CD4-positive, alpha-beta T cell treated with Interleukin-17A for 1 hour (primary cell): ENCODE measurements around the gene SLC2A4RG.

Experiments
- DNase-seq: peaks from one replicate; pipeline ENCODE4 v3.0.0-alpha.2; 2020

The SLC2A4RG gene

DNA sequence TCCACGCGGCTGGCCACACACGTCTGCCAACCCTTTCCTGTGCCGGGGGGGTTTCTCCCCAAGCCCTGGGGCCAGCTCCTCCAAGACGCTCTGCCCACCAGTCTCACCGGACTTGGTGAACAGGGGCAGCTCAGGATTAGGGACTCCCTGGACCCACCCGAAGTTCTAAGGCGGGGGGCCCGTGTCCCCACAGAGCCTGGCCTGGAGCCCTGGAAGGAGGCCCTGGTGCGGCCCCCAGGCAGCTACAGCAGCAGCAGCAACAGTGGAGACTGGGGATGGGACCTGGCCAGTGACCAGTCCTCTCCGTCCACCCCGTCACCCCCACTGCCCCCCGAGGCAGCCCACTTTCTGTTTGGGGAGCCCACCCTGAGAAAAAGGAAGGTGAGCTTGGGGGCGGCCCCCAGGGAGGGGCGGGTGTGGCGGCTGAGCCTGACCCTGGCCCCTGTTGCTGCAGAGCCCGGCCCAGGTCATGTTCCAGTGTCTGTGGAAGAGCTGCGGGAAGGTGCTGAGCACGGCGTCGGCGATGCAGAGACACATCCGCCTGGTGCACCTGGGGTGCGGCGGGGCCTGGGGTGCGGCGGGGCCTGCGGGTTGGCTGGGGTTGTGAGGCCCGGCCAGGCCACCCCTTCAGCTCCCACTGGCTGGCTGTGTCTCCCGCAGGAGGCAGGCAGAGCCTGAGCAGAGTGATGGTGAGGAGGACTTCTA, 2.3 kb downstream of the SLC2A4RG start:
- DNase-seq: no peak

- DNase-seq: no peak
Measured at GRCh38 chr20:63742381-63743024, 2.9 kb downstream of the SLC2A4RG start.

GRCh38 chr20:63743210-63743970, 3.8 kb downstream of the SLC2A4RG start:
- DNase-seq: no peak

DNA sequence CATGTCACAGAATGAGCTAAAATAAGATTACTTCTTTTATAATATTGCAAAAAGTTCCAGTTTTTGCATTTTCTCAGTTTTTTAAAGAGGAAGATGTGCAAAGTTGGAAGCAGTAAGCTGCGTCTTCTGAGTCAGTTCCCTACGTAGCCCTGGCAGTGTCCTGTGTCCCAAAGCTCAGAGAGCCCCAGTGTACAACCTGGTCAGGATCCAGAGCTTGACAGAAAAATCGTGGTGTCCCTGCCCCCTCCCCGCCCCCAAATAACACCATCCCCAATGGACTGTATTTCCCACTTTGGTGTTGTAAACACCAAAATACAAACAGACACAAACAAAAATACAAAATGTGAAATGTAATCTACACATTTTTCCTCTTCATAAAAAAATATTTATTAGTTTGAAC, 4.6 kb downstream of the SLC2A4RG start:
- no peak for DNase-seq

GRCh38 chr20:63744574-63745423, 5.2 kb downstream of the SLC2A4RG start:
- no peak for DNase-seq

DNA sequence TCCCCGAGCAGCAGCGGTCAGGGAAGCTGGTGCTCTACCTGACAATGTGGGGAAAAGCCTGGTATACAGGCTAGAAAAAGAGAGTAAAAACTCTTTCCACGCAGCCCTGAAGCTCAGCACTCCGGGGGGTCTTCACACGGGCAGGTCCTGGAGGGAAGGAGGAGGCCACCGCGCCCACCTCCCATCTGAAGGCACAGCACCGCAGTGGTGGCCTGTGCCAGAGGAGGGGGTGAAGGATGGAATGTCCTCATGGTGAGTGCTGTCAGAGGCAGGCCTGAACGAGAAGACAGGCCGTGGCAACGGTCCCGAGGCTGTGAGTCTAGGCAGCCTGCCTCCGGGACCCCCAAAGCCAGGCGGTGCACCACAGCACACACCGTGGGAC, 5.8 kb downstream of the SLC2A4RG start:
- no peak for DNase-seq

DNA sequence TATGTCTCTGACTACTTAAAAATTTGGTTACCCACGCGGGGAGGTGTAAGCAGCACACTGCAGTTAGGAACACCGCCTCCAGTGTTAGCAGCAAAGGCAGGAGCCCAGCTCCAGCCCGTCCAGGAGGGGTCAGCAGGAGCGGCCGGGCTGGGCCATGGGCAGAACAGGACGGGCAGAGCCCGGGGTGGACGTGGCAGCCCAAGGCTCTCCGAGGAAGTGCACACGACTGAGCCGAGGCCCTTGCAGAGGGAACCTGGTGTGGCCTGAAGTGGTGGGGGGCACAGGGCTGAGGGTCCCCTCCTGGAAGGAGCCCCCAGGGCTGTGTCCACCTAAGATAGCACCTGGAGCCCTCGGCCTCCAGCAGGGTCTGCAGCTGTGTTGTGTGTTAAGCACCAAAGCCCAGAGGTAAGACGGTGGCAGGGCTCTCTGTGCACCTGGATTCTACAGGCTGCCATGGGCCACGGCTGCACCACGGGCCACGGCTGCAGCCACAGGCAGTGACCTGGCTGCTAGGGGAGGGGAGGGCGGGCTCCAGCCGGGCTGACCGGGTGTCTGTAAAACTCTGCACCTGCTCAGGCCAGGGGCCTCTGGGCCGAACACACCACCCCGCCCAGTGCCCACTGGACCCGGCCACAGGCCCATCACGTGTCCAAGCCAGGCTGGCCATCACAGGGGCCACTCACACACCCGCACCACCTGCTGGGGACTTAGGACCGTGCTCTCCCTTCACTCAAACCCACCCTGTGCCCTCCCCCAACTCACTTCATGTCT, 6.6 kb downstream of the SLC2A4RG start:
- no peak for DNase-seq

GRCh38 chr20:63746751-63747315, 7.3 kb downstream of the SLC2A4RG start:
- DNase-seq: no peak

DNA sequence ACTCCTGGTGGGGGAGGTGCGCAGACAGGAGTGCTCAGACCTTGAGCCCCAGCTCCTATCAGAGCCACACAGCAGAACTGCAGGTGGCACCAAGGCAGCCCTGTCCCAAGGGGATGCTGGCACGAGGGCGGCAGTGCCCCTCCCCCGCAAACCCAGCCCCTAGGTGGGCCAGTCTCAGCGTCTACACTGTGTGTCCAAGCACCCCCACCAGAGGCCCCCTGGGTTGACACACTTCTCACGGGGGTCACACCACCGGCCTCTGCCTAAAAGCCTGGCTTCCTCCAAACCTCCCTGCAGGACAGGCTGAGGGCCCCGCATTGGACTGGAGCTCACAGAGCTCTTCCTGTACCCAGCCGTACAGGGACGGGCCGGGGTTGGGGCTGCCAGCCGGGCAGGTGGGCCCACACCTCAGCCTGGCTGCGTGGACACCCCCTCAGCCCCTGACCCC, 8.1 kb downstream of the SLC2A4RG start:
- no peak for DNase-seq

DNA sequence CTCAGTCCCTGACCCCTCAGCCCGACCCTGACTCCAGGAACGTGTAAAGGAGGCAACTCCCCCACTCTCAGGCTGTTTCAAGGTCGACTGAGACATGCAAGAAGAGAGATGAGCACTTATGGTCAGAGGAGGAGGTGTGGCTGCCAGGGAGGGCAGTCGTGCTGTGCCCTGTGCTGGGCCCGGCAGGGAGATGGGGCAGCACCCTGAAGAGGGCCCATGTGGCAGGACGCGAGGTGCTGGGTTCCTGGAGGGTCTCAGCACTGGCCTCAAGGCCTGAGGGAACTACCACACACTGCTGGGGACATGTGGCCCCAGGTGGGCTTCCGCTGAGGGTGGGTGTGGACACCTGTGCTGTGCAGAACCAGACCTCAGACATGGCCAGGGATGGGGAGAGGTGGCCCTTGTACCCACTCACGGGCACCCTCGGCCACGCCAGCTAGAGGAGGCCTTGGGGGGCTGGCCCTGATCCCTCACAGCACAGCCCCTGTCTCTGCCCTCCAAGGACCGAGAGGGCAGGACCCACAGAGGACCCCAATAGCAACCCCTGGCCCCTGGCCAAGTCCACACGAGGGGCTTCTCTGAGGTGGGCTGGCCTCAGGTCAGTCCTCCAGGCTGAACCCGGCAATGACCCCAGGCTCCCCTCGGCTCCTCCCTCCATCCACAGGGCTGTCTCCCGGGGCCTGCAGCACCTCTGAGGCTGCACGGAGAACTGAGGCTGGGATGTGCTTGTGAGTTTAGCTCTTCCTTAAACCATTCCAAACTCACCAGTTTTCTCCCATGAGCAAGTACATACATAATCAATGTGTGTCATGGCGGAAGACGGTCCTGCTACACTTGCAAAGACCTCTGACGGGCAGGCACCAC, 8.7 kb downstream of the SLC2A4RG start:
- DNase-seq: no peak

- no peak for DNase-seq
Measured at GRCh38 chr20:63748934-63749270, 9.3 kb downstream of the SLC2A4RG start.

- DNase-seq: no peak
Measured at GRCh38 chr20:63749597-63750508, 10.3 kb downstream of the SLC2A4RG start.

- peak; percentile 67 for DNase-seq
Measured at GRCh38 chr20:63750807-63751470, 11.4 kb downstream of the SLC2A4RG start.

DNA sequence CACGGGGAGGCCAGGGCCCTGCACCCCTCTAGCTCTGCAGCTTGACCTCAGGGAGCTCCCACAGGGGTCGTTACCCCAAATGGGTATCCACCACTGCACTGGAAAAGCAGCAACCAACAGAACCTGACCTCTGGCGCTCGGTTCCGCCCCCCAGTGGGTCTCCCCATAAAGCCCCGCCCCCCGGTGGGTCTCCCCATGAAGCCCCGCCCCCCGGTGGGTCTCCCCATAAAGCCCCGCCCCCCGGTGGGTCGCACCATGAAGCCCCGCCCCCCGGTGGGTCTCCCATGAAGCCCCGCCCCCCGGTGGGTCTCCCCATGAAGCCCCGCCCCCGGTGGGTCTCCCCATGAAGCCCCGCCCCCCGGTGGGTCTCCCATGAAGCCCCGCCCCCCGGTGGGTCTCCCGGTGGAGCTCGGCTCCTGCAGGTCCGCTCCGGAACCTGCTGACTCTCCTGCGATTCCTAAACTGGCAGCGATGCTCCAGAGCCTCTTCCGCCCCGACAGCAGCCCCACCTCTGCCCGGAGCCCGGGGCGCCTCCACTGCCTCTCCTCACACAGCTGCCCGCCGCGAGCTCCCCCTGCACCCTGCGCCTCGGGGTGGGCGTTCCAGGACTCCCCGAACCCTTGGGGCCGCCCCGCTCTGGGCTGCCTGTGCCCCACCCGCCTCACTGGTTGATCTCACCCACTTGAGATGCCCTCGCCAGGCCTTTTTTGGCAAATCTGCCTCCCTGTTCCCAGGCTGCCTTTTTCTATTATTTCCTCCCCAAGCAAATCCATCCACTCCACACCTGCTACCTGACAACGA, 12.1 kb downstream of the SLC2A4RG start:
- peak; percentile 19 for DNase-seq

DNA sequence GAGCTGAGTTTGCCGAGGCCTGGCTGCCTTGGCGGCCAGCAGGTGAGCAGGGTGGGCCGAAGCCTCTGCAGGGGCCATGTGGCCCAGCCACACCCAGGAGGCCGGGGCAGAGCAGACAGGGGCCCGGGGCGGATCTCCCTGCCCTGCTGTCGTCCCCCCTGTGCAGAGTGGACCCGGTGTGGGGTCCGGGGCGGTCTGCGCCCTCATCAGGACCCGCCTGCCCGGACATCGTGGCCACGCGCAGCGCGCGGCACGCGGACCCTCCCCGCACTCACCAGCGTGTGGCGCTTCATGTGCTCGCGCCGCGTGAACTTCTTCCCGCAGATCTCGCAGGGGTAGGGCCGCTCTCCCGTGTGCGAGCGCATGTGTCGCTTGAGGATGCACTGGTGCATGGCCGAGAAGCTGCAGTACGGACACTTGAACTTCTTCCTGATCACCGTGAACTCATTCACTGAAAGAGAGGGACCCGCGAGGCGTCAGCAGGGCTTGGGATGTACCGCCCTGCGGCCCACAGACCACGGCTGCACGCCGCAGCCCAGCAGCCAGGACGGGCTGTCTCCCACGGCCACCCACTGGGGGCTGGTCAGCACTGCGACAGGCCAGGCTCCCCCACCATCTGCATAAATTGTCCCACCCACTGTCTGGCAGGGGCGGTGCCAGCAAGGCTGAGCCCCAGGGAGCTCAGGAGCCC, 13.0 kb downstream of the SLC2A4RG start:
- DNase-seq: no peak

DNA sequence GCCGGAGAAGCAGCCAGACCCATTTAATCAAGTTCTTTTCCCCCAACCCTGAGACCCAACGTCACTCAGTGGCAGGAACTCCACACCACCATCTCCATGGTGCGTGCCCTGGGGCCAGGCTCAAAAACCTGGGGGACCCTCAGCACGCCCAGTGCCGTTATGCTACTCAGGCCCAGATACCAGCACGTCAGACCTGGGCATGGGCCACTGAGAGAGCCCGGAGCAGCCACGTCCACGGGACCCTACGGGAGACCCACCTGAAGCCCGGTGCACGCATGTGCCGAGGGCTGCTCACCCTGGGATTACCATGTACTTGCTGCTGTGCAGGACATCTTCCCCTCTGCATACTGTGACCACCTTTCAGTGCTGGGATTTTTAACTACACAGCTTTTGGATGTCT, 13.8 kb downstream of the SLC2A4RG start:
- DNase-seq: no peak

DNA sequence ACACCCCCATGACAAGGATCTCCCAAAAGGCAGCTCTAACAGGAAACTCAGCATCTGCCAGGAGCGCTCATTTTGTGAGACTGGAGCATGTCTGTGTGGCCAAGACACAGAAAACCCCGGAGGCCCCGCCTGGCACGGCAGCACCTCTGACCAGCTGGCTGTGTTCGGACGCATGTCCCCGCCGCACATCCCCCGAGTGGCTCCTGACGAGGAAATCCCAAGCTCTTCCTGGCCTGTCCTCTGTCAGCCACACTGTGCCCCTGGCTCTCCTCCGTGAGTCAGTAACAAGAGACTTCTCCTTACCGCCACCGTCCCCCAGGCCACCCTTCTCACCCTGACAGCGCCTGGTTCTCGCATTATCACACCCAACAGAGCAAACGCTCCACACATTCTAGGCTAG, 14.4 kb downstream of the SLC2A4RG start:
- DNase-seq: no peak
